HG03442 (cell line): ENCODE results near the gene UMODL1.
"Not testable (repeated sequence)": the region's sequence is repeated elsewhere in the genome, so short reads cannot be mapped to it uniquely, and the experiment has no call there.

ENCODE experiments used
- ATAC-seq: cut with Tn5 transposase; IDR thresholded peaks from one replicate; pipeline ENCODE4 v1.9.1; 2021; ENCODE audit warnings: mild to moderate bottlenecking, moderate library complexity; ENCODE audit not compliant: unreplicated experiment

Gene UMODL1

GRCh38 chr21:42111811-42112210 is 40.7 kb downstream of the UMODL1 start:
- no peak for ATAC-seq

- ATAC-seq, result no peak
Observed at GRCh38 chr21:42112238-42112637, 41.1 kb downstream of the UMODL1 start.

GRCh38 chr21:42112857-42113256 is 41.7 kb downstream of the UMODL1 start:
- ATAC-seq, result no peak

GRCh38 chr21:42113926-42114409 is 42.9 kb downstream of the UMODL1 start:
- no peak for ATAC-seq

GRCh38 chr21:42114646-42115045 is 43.5 kb downstream of the UMODL1 start:
- ATAC-seq, result no peak

GRCh38 chr21:42115136-42115683 is 44.1 kb downstream of the UMODL1 start:
- ATAC-seq, result no peak

GRCh38 chr21:42116551-42116950 is 45.4 kb downstream of the UMODL1 start:
- not testable (repeated sequence) for ATAC-seq

GRCh38 chr21:42117229-42117966 is 46.3 kb downstream of the UMODL1 start:
- ATAC-seq, result no peak

GRCh38 chr21:42117967-42118780 is 47.1 kb downstream of the UMODL1 start:
- ATAC-seq, result no peak

GRCh38 chr21:42118901-42119300 is 47.8 kb downstream of the UMODL1 start:
- no peak for ATAC-seq

GRCh38 chr21:42120101-42120902 is 49.2 kb downstream of the UMODL1 start:
- no peak for ATAC-seq

GRCh38 chr21:42120903-42121535 is 49.9 kb downstream of the UMODL1 start:
- no peak for ATAC-seq

- no peak for ATAC-seq
Observed at GRCh38 chr21:42121794-42122193, 50.7 kb downstream of the UMODL1 start.

- ATAC-seq, result no peak
Observed at GRCh38 chr21:42122398-42122797, 51.3 kb downstream of the UMODL1 start.

- ATAC-seq, result no peak
Observed at GRCh38 chr21:42122808-42123207, 51.7 kb downstream of the UMODL1 start.

- no peak for ATAC-seq
Observed at GRCh38 chr21:42123219-42123908, 52.2 kb downstream of the UMODL1 start.

GRCh38 chr21:42124081-42124480 is 53.0 kb downstream of the UMODL1 start:
- no peak for ATAC-seq

- no peak for ATAC-seq
Observed at GRCh38 chr21:42124826-42125570, 53.9 kb downstream of the UMODL1 start.
